GM10266 (cell line): Measurements from ENCODE around the gene GAB2.

ENCODE experiments used
- DNase-seq: peaks from one replicate; pipeline ENCODE4 v3.0.0; 2012; ENCODE audit errors: extremely low spot score
- CTCF ChIP-seq: IDR thresholded peaks from 2 replicates; pipeline ENCODE4 v1.5.1; 2012; ENCODE audit warnings: mild to moderate bottlenecking, low read depth; ENCODE audit not compliant: control insufficient read depth, insufficient read depth; ENCODE audit errors: missing control alignments

Gene GAB2

GRCh38 chr11:78214331-78215194 is 203.1 kb downstream of the GAB2 start:
- no peak for DNase-seq
- no peak for TF ChIP-seq CTCF

- no peak for TF ChIP-seq CTCF
- no peak for DNase-seq
Observed at GRCh38 chr11:78213526-78214330, 203.9 kb downstream of the GAB2 start.

GRCh38 chr11:78212586-78213371 is 204.8 kb downstream of the GAB2 start:
- no peak for DNase-seq

GRCh38 chr11:78211565-78211964 is 206.1 kb downstream of the GAB2 start:
- TF ChIP-seq CTCF, result no peak
- DNase-seq, result no peak

More at GRCh38 chr11:78212586-78213371, 204.8 kb downstream of the GAB2 start:
- TF ChIP-seq CTCF, result no peak

GRCh38 chr11:78210000-78210608 is 207.5 kb downstream of the GAB2 start:
- no peak for DNase-seq
- TF ChIP-seq CTCF, result no peak

GRCh38 chr11:78209478-78209877 is 208.1 kb downstream of the GAB2 start:
- TF ChIP-seq CTCF, result no peak
- no peak for DNase-seq
